HFF-Myc (cell line): Measurements from ENCODE around the gene ADCY10.
A peak's percentile ranks its signal among the peaks of the same experiment; 100 is the strongest.
"Not testable (repeated sequence)": the region's sequence is repeated elsewhere in the genome, so short reads cannot be mapped to it uniquely, and the experiment has no call there.

Source experiments
- DNase-seq: peaks from one replicate; pipeline ENCODE4 v3.0.0-alpha.2; 2011; ENCODE audit warnings: low read depth; ENCODE audit errors: extremely low read depth
- H3K4me3 ChIP-seq: replicated peaks from 2 replicates; pipeline ENCODE4 v1.5.1; 2011; ENCODE audit warnings: low read depth, mild to moderate bottlenecking, control low read depth, low read length
- TF ChIP-seq, protein P1 (sequence below): IDR thresholded peaks from 2 replicates; pipeline ENCODE4 v1.5.1; 2012; ENCODE audit warnings: mild to moderate bottlenecking, low read depth, low read length, control low read depth; ENCODE audit errors: missing control alignments

Gene ADCY10

DNA sequence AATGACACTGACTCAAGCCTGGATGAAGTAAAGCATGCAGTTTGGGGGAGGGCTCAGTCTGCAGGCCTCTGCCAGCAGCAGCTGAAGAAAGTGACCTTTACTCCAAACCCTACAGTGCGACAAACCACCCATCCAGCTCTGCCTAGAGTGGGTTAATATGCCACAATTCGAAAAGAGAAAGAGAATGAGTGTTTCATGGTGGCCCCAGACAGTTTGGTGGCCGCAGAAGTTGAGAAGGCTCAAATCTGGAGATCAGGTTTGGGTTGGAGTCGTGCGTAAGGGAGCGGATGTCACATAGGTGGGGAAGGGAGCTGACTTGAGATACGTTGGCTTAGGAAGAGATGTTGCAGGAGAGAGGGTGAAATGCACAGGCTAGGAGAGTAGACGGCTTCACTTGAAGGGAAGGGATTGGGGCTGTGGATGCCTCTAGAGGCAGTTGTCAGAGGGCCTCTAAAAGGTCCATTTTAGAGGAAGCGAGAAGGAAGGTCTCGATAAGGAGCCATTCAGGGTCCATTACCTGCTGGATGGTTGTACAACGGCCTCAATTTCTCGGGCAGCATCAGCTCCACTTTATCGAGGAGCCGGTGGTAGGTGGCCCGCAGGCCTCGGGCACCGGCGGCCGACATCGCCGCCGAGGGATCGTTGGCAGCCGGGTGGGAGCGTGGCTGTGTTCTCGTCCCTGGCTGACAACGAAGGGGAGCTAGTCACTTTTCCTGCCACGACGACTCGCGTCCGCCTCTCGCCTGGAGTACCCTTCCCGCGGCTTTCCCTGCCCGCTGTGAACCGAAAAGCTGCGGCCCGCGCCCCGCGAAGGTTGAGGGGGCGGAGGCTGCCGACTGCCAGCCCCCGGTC is 21.5 kb upstream of the ADCY10 start:
- H3K4me3 ChIP-seq, result peak overlapping the region; percentile 88
- TF ChIP-seq, protein P1, sequence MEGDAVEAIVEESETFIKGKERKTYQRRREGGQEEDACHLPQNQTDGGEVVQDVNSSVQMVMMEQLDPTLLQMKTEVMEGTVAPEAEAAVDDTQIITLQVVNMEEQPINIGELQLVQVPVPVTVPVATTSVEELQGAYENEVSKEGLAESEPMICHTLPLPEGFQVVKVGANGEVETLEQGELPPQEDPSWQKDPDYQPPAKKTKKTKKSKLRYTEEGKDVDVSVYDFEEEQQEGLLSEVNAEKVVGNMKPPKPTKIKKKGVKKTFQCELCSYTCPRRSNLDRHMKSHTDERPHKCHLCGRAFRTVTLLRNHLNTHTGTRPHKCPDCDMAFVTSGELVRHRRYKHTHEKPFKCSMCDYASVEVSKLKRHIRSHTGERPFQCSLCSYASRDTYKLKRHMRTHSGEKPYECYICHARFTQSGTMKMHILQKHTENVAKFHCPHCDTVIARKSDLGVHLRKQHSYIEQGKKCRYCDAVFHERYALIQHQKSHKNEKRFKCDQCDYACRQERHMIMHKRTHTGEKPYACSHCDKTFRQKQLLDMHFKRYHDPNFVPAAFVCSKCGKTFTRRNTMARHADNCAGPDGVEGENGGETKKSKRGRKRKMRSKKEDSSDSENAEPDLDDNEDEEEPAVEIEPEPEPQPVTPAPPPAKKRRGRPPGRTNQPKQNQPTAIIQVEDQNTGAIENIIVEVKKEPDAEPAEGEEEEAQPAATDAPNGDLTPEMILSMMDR, result no peak
- DNase-seq, result no peak

GRCh38 chr1:167934426-167935215 is 20.7 kb upstream of the ADCY10 start:
- DNase-seq, result no peak
- H3K4me3 ChIP-seq, result peak overlapping the region; percentile 88
- TF ChIP-seq, protein P1, result no peak

- TF ChIP-seq, protein P1, result no peak
- no peak for DNase-seq
- no peak overlapping the region; the same call in 1 of the 2 replicates for H3K4me3 ChIP-seq
Measured at GRCh38 chr1:167933788-167934187, 19.9 kb upstream of the ADCY10 start.

DNA sequence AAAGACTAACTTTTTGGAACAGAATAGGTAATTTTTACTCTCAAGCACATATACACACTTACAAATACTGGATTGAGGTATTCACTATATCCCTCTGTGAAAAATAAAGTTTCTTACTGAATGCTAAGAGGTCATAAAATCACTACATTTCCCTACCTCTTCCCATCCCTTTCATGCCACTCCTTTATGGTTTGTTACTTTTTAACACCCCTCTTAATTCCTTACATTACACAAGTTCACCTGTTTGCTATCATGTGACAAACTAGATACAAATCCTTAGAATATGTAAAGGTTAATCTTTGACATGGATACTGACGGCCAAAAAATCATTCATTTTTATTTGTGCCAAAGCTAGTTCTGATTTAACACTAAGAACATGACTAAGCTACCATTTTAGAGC is 15.8 kb upstream of the ADCY10 start:
- DNase-seq, result no peak
- TF ChIP-seq, protein P1, result no peak
- no peak overlapping the region for H3K4me3 ChIP-seq

- H3K4me3 ChIP-seq, DNase-seq: not testable (repeated sequence)
Measured at GRCh38 chr1:167928919-167929318, 15.0 kb upstream of the ADCY10 start.

DNA sequence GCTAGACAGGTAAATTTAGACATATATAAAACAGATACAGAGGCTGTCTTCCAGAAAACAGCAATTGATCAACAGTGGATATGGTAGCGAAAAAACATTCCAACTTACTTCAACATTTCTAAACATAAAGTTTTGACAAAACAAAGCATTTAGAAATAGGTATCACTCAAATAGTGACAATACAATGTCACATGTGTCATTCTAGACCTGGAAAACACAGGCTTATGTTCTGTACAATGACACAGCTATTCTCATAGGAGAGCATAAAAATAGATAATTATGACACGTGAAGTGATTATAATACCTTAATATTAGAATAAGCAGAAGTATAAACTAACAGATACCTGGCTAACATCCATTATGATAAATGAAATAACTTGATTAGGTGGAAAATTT is 14.5 kb upstream of the ADCY10 start:
- no peak for DNase-seq
- H3K4me3 ChIP-seq, result no peak overlapping the region
- TF ChIP-seq, protein P1, result no peak
